Lung (tissue), 12 donors: Measurements from ENCODE around the gene ADGRF1. TPM values are rescaled to one million over a fixed set of nuclear protein-coding genes. Genes with fewer than 3 reads are reported as not detected.

Source experiments
- ATAC-seq: fragments of 200-7000 bp; cut with Tn5 transposase; one replicate; pipeline ENCODE4 v1.9.1; 2020; ENCODE audit warnings: moderate number of reproducible peaks; ENCODE audit not compliant: insufficient read depth, low FRiP score
- DNase-seq, 3 donors: peaks; one replicate each; pipeline ENCODE4 v3.0.0-alpha.2; 2013 to 2017
- H3K27ac ChIP-seq, 2 donors: one replicate each; pipeline ENCODE4 v1.5.1; 2013; ENCODE audit warnings: mild to moderate bottlenecking in 2 of 2, moderate library complexity in 2 of 2, control low read depth in 1 of 2, inconsistent platforms in 1 of 2, low read depth in 1 of 2, low read length in 1 of 2
- H3K27me3 ChIP-seq, 3 donors: one replicate each; pipeline ENCODE4 v1.5.1; 2013; ENCODE audit warnings: low read length in 2 of 3; ENCODE audit not compliant: control insufficient read depth in 3 of 3, insufficient read depth in 3 of 3
- H3K36me3 ChIP-seq, 4 donors: one replicate each; pipeline ENCODE4 v1.5.1; 2013; ENCODE audit warnings: low read length in 4 of 4, mild to moderate bottlenecking in 1 of 4, moderate library complexity in 1 of 4; ENCODE audit not compliant: control insufficient read depth in 4 of 4, insufficient read depth in 4 of 4
- H3K4me1 ChIP-seq, 5 donors: one replicate each; pipeline ENCODE4 v1.5.1; 2013; ENCODE audit warnings: low read length in 5 of 5, mild to moderate bottlenecking in 2 of 5, moderate library complexity in 1 of 5; ENCODE audit not compliant: control insufficient read depth in 5 of 5, insufficient read depth in 5 of 5
- H3K4me3 ChIP-seq: one replicate; pipeline ENCODE4 v1.5.1; 2013; ENCODE audit warnings: mild to moderate bottlenecking, control low read depth, moderate library complexity
- H3K9ac ChIP-seq, 2 donors: one replicate each; pipeline ENCODE4 v1.5.1; 2013; ENCODE audit warnings: low read length in 2 of 2, control low read depth in 1 of 2; ENCODE audit not compliant: insufficient read depth in 1 of 2
- H3K9me3 ChIP-seq, 4 donors: one replicate each; pipeline ENCODE4 v1.5.1; 2013; ENCODE audit warnings: low read length in 3 of 4, mild to moderate bottlenecking in 1 of 4, moderate library complexity in 1 of 4; ENCODE audit not compliant: control insufficient read depth in 4 of 4, insufficient read depth in 3 of 4
- CTCF ChIP-seq: IDR thresholded peaks from 2 replicates; pipeline ENCODE4 v1.5.1; 2012; ENCODE audit warnings: mild to moderate bottlenecking; ENCODE audit errors: control extremely low read depth, extremely low read depth
- WGBS, 2 donors: extraction: QIAGEN DNeasy Blood & Tissue Kit; methylation state at CpG; one replicate each; pipeline ENCODE4 v1.1.7; 2013; 5-methylcytosine and 5-hydroxymethylcytosine counted together
- polyA plus RNA-seq, 2 donors: library from polyadenylated mRNA; stranded (reverse); fragments of 200-250 nt; gene quantifications; one replicate each; pipeline ENCODE4 v1.2.1, GENCODE V29; 2013
- total RNA-seq, 2 donors: library from RNA; depleted of rRNA in 1 of 2; stranded (reverse); fragments of >200 nt in 1 of 2; gene quantifications; one replicate each; pipeline ENCODE4 v1.2.1, GENCODE V29; 2014 to 2021
- donor health status: control.
- donor health status: control.
- donor health status: Bipolar disorder and iron deficiency.
- donor health status: healthy.
- donor health status: DM: yes; HTN: yes; CAD: no.

ADGRF1 gene
- total and polyA plus RNA-seq, 4 donors, result 4.0 to 23.3 (median 12.6) TPM

GRCh38 chr6:47041741-47042140, 391 bp downstream of the ADGRF1 start:
- H3K4me3 ChIP-seq, result no peak overlapping the region
- ATAC-seq (no peak), DNase-seq (no peak)
- peaks cover 0 to 3% (median 0%) of the 10 kb centered on the region in 5 donors for H3K4me1 ChIP-seq
- no peak overlapping the region for H3K9ac ChIP-seq
- H3K36me3 ChIP-seq, result no peaks in the 10 kb centered on the region
- H3K27ac ChIP-seq, result no peak overlapping the region
- no peak for TF ChIP-seq CTCF
- no peaks in the 10 kb centered on the region for H3K9me3 ChIP-seq
- no peaks in the 10 kb centered on the region for H3K27me3 ChIP-seq
- 72 to 74% methylated on average over 2 of the region's 2 CpGs for WGBS, 2 donors

- no peak overlapping the region for H3K4me3 ChIP-seq
- no peak for TF ChIP-seq CTCF
- WGBS, 2 donors, result 9 to 10% methylated on average over 6 of the region's 6 CpGs
- no peaks in the 10 kb centered on the region for H3K9me3 ChIP-seq
- H3K27ac ChIP-seq, result peak overlapping the region in 1 of 2 donors; percentile 45
- ATAC-seq, result peak; percentile 74
- no peak overlapping the region for H3K9ac ChIP-seq
- H3K27me3 ChIP-seq, result no peaks in the 10 kb centered on the region
- H3K4me1 ChIP-seq, result peaks cover 2 to 31% (median 11%) of the 10 kb centered on the region in 5 donors
- no peaks in the 10 kb centered on the region for H3K36me3 ChIP-seq
- peak; percentile 44 to 87 (median 74) for DNase-seq
Measured at GRCh38 chr6:47034926-47035325, 7.2 kb downstream of the ADGRF1 start.

GRCh38 chr6:47034421-47034820, 7.7 kb downstream of the ADGRF1 start:
- Histone ChIP-seq H3K4me1 (peaks cover 2 to 31% (median 11%) of the 10 kb centered on the region in 5 donors), H3K9me3 (no peaks in the 10 kb centered on the region), H3K27me3 (no peaks in the 10 kb centered on the region), H3K36me3 (no peaks in the 10 kb centered on the region), H3K4me3 (no peak overlapping the region), H3K9ac (no peak overlapping the region), H3K27ac (no peak overlapping the region)
- DNase-seq (no peak), ATAC-seq (no peak)
- no peak for TF ChIP-seq CTCF
- 43 to 64% methylated on average over 2 of the region's 2 CpGs for WGBS, 2 donors
